GM23338 (cell line): ENCODE measurements around the gene EFCAB13.

ENCODE experiments used
- CREB1 ChIP-seq: fragments of 250-450 bp; sonication (Bioruptor Pico); IDR thresholded peaks from 2 replicates; pipeline ENCODE4 v1.5.0; 2020; ENCODE audit warnings: low read depth, mild to moderate bottlenecking, moderate library complexity
- ETS1 ChIP-seq: IDR thresholded peaks from 2 replicates; pipeline ENCODE4 v1.6.1; 2016; ENCODE audit warnings: antibody characterized with exemption
- EZH2 ChIP-seq: fragments of 200-600 bp; sonication (generic); IDR thresholded peaks from one replicate; pipeline ENCODE4 v1.8.0; 2017; ENCODE audit warnings: antibody characterized with exemption, mild to moderate bottlenecking, low read depth; ENCODE audit not compliant: unreplicated experiment
- EZH2phosphoT487 ChIP-seq: fragments of 200-600 bp; sonication (generic); IDR thresholded peaks from one replicate; pipeline ENCODE4 v1.8.1; 2018; ENCODE audit warnings: antibody characterized with exemption; ENCODE audit not compliant: unreplicated experiment
- JUNB ChIP-seq: IDR thresholded peaks from one replicate; pipeline ENCODE4 v1.6.1; 2016; ENCODE audit warnings: antibody characterized with exemption; ENCODE audit not compliant: unreplicated experiment
- NANOG ChIP-seq: IDR thresholded peaks from 2 replicates; pipeline ENCODE4 v1.6.1; 2016; ENCODE audit warnings: antibody characterized with exemption, borderline replicate concordance
- POLR2AphosphoS5 ChIP-seq: IDR thresholded peaks from 2 replicates; pipeline ENCODE4 v1.6.1; 2016; ENCODE audit warnings: antibody characterized with exemption, low read depth
- REST ChIP-seq: IDR thresholded peaks from one replicate; pipeline ENCODE4 v1.6.1; 2018; ENCODE audit warnings: antibody characterized with exemption; ENCODE audit not compliant: unreplicated experiment
- ZNF114 ChIP-seq: fragments of 250-450 bp; sonication (Bioruptor Pico); IDR thresholded peaks from 2 replicates; pipeline ENCODE4 v1.5.0; 2020; ENCODE audit warnings: mild to moderate bottlenecking, moderate library complexity
- ZNF462 ChIP-seq: fragments of 250-450 bp; sonication (Bioruptor Pico); IDR thresholded peaks from 2 replicates; pipeline ENCODE4 v1.5.0; 2020; ENCODE audit warnings: mild to moderate bottlenecking, moderate library complexity
- TF ChIP-seq, protein P1 (sequence below), 2 experiments: fragments of 200-600 bp in 1 of 2; sonication (generic) in 1 of 2; conservative IDR thresholded peaks; 2 replicates each; pipeline versions ENCODE4 v1.5.1 to v1.6.1; 2016 to 2017; ENCODE audit warnings: antibody characterized with exemption in 2 of 2, low read depth in 2 of 2, mild to moderate bottlenecking in 2 of 2, moderate library complexity in 1 of 2

- TF ChIP-seq, protein P1, sequence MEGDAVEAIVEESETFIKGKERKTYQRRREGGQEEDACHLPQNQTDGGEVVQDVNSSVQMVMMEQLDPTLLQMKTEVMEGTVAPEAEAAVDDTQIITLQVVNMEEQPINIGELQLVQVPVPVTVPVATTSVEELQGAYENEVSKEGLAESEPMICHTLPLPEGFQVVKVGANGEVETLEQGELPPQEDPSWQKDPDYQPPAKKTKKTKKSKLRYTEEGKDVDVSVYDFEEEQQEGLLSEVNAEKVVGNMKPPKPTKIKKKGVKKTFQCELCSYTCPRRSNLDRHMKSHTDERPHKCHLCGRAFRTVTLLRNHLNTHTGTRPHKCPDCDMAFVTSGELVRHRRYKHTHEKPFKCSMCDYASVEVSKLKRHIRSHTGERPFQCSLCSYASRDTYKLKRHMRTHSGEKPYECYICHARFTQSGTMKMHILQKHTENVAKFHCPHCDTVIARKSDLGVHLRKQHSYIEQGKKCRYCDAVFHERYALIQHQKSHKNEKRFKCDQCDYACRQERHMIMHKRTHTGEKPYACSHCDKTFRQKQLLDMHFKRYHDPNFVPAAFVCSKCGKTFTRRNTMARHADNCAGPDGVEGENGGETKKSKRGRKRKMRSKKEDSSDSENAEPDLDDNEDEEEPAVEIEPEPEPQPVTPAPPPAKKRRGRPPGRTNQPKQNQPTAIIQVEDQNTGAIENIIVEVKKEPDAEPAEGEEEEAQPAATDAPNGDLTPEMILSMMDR (conservative IDR thresholded peaks at IDR 0.05; ENCODE audit: low read depth in 2 of 2), result no peak
- TF ChIP-seq REST (no peak), EZH2 (no peak), ETS1 (no peak), CREB1 (CRISPR knock-in tag) (no peak), POLR2AphosphoS5 (no peak), ZNF114 (no peak), EZH2phosphoT487 (no peak), ZNF462 (CRISPR knock-in tag) (no peak), JUNB (no peak), NANOG (no peak)
These were observed 35.1 kb upstream of the EFCAB13 start for GRCh38 chr17:47288531-47289116.
